RWPE1 (cell line): ENCODE data around the gene CACFD1.

Experiments
- CTCF ChIA-PET: fragments of 350-600 bp; sonication (Branson Sonifier 250); formaldehyde crosslinking; extraction: SDS; loops from one replicate; lab custom pipeline; 2021; lab: Yijun Ruan, JAX
- POLR2A ChIA-PET: fragments of 400-600 bp; formaldehyde crosslinking; extraction: SDS; loops from one replicate; lab custom pipeline; 2020; ENCODE audit warnings: antibody characterized with exemption; ENCODE audit not compliant: low non-redundant PET; lab: Yijun Ruan, JAX
- DNase-seq: peaks from one replicate; pipeline ENCODE4 v3.0.0; 2012; ENCODE audit warnings: low spot score
- H3K27ac ChIP-seq: fragments of 450-650 bp; 2 replicates; pipeline ENCODE4 v1.5.1; 2017
- TF ChIP-seq, protein P1 (sequence below): fragments of 450-650 bp; conservative IDR thresholded peaks from 2 replicates; pipeline ENCODE4 v1.5.1; 2017; ENCODE audit warnings: low read depth, mild to moderate bottlenecking

Gene CACFD1

DNA sequence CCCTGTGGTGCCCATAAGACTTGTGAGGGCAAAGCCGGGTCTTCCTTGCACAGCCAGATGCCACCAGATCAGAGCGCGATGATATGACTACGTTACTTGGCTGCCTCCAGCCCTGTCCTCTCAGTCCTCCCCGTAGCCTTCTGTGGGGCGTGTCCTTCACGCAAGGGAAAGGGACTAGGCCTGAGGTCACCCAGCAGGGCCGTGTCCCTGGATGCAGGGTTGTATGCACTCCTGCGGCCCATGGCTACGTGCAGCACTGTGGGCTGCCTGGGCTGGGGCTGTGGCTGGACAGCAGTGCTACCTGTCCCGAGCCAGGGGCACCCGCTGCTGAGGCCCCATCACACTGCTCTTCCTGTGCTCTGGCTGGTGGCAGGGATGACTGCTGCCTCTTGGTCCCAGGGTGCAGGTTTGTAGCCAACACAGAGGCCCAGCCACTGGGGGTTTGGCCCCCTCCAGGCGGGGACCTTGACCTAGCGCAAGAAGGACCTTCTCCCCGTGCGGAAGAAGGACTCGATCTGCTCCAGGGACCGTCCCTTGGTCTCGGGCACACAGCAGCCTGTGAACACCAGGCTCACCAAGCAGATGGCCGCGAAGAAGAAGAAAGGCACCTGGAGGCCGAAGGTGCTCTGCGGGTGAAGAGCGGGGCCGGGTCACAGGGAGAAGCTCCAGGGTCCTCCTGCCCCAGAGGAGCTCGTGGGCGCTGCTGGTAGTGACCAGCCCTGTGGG lies 11.9 kb downstream of the CACFD1 start:
- ChIA-PET CTCF (interaction anchor here (0.6 to 1.6 kb wide), 5 partner anchors 13 to 187 kb away, joined by 3 to 7 read pairs (median 4); no protein-coding TSS in a partner anchor), POLR2A (interaction anchor here (0.6 kb wide), 1 partner anchor 116 kb away, joined by 5 read pairs; no protein-coding TSS in a partner anchor)
- TF ChIP-seq, protein P1, sequence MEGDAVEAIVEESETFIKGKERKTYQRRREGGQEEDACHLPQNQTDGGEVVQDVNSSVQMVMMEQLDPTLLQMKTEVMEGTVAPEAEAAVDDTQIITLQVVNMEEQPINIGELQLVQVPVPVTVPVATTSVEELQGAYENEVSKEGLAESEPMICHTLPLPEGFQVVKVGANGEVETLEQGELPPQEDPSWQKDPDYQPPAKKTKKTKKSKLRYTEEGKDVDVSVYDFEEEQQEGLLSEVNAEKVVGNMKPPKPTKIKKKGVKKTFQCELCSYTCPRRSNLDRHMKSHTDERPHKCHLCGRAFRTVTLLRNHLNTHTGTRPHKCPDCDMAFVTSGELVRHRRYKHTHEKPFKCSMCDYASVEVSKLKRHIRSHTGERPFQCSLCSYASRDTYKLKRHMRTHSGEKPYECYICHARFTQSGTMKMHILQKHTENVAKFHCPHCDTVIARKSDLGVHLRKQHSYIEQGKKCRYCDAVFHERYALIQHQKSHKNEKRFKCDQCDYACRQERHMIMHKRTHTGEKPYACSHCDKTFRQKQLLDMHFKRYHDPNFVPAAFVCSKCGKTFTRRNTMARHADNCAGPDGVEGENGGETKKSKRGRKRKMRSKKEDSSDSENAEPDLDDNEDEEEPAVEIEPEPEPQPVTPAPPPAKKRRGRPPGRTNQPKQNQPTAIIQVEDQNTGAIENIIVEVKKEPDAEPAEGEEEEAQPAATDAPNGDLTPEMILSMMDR = no peak
- no peak for DNase-seq
- peak overlapping the region; percentile 74 for H3K27ac ChIP-seq

DNA sequence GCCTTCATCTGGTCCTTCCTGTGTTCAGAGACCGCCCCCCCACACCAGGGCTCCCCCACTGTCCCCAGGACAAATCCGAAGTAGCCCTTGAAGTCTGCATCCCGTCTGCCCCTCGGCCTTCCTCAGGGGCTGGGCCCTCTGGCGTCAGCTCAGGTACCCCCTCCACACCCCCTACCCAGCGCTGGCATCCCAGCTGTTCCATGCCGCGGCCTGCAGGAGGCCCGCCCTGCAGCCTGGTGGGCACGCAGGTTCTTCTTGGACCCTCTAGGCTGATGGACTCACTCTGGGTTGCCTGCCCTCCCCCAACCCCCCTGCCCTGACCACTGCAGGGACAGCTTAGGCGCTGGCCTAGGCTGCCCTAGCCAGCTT lies 12.5 kb downstream of the CACFD1 start:
- peak overlapping the region; percentile 74 for H3K27ac ChIP-seq
- DNase-seq = no peak
- TF ChIP-seq, protein P1 = no peak
- ChIA-PET POLR2A (interaction anchor here (0.6 kb wide), 1 partner anchor 117 kb away, joined by 5 read pairs; no protein-coding TSS in a partner anchor), CTCF (interaction anchor here (0.6 to 1.6 kb wide), 4 partner anchors 13 to 187 kb away, joined by 3 to 7 read pairs (median 4); no protein-coding TSS in a partner anchor)

DNA sequence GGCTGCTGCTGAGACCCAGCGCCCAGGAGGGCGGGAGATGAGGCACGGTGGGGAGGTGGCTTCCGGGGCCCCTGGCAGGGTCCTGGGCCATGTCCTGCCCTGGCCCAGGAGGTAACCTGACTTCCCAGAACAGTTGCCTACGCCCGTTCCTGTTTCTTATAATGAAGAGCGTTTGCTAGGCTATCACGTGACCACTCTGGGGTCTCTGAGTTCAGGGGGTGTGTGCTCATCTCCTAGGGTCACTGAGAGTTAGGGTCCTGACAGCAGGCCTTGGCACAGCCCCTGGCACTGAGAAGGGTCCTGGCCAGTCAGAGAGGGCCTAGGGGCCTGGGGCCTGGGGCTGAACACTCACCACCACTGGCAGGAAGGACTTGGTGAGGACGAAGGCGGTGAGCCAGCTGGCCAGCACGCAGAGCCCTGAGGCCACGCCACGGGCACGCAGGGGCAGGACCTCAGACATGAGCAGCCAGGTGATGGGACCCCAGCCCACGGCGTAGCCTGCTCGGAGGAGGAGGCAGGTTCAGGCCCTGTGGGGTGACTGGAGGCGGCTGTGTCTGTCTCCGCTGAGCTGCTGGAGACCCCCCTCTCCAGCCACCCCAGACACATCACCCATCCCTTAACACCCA lies 13.1 kb downstream of the CACFD1 start:
- CTCF ChIA-PET = interaction anchor here (0.8 to 1.6 kb wide), 2 partner anchors 12 to 14 kb away, joined by 3 to 7 read pairs; no protein-coding TSS in a partner anchor
- TF ChIP-seq, protein P1 = no peak

DNA sequence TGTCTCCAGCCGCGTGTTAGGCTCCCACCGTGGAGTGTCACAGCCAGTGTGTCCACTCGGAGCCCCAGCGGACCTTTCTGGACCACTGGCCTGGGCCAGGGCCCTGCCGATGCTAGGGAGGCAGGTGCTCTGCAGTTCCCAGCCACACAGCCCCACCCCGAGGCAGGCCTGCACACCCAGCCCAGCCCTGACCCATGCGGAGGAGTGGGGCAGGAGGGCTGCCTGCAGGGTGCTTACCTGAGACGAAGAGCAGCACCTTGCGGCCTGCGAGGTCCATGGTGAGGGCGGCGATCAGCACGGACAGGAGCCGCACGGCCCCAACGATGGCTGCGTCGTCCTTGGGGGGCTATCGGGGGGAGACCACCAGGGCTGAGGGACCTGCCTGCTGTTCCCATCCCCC lies 14.0 kb downstream of the CACFD1 start:
- ChIA-PET POLR2A (interaction anchor here (0.6 kb wide), 1 partner anchor 125 kb away, joined by 3 read pairs; no protein-coding TSS in a partner anchor), CTCF (interaction anchor here (1.6 kb wide), 1 partner anchor 13 kb away, joined by 7 read pairs; no protein-coding TSS in a partner anchor)
- H3K27ac ChIP-seq = peak overlapping the region; percentile 74
- TF ChIP-seq, protein P1 = no peak
- no peak for DNase-seq

More for the DNA sequence above, 13.1 kb downstream of the CACFD1 start:
- DNase-seq = no peak
- POLR2A ChIA-PET = no interaction called here
- H3K27ac ChIP-seq = peak overlapping the region; percentile 74

DNA sequence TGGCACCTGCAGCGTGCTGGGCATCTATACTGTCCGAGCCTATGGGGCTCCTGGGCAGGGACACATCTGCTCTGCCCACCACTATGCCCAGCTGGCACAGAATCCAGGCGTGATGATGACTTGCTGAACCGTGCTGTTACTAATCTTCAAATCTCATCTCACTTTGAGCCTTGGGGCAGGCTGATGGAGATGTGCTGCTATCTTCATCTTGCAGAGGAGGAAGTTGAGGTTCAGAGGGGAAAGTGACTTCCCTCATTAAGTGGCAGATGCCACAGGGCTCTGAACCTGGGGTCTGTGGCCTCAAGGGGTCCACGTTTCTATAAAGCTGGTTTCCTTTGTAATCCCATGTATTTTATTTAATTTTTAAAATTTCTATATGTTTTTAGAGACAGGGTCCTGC lies 14.4 kb downstream of the CACFD1 start:
- TF ChIP-seq, protein P1 = no peak
- ChIA-PET POLR2A (no interaction called here), CTCF (no interaction called here)
- H3K27ac ChIP-seq = peak overlapping the region; percentile 74
- no peak for DNase-seq

DNA sequence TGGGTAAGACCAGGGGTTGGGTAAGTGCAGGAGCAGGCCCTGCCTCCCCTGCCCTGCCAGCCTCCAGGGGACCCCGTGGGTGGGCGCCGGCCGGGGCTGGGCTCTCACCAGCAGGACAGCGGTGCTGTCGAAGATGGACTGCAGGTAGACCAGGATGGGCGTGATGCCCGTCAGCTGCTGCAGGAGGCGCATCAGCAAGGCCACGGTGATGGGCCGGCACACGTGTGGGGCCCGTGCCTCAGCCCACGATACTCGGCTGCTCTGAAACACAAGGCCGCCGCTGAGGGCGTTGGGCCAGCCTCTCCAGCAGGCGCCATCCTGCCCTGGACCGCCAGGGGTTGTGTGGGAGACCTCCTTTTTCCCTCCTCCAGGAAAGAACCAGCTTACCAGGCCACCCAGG lies 15.1 kb downstream of the CACFD1 start:
- no peak for DNase-seq
- TF ChIP-seq, protein P1 = no peak
- ChIA-PET POLR2A (no interaction called here), CTCF (interaction anchor here (0.6 kb wide), 1 partner anchor 154 kb away, joined by 3 read pairs; no protein-coding TSS in a partner anchor)
- peak overlapping the region; percentile 74; the same call in 1 of the 2 replicates for H3K27ac ChIP-seq
